A549 (cell line): ENCODE data around the gene TNFRSF19.

Experiments
- MAFK ChIP-seq: fragments of 450-650 bp; IDR thresholded peaks from 2 replicates; pipeline ENCODE4 v1.6.1; 2014; ENCODE audit not compliant: partially characterized antibody
- POLR2A ChIP-seq: IDR thresholded peaks from 2 replicates; pipeline ENCODE4 v1.6.1; 2012; ENCODE audit warnings: mild to moderate bottlenecking, low read length
- ZC3H11A ChIP-seq: fragments of 450-650 bp; IDR thresholded peaks from 2 replicates; pipeline ENCODE4 v1.6.1; 2014; ENCODE audit warnings: antibody characterized with exemption, mild to moderate bottlenecking
- ZSCAN20 ChIP-seq: fragments of 250-450 bp; sonication (Bioruptor Pico); IDR thresholded peaks from 2 replicates; pipeline ENCODE4 v1.8.0; 2022; ENCODE audit warnings: mild to moderate bottlenecking, moderate library complexity
- TF ChIP-seq, protein P1 (sequence below): fragments of >200 bp; sonication (Bioruptor Twin); formaldehyde crosslinking; IDR thresholded peaks from 3 replicates; pipeline ENCODE4 v1.5.1; 2016
- TF ChIP-seq, protein P2 (sequence below): fragments of 150-350 bp; IDR thresholded peaks from 2 replicates; pipeline ENCODE4 v1.6.1; 2014; ENCODE audit warnings: low read depth, mild to moderate bottlenecking, low read length
- TF ChIP-seq, protein P3 (sequence below): IDR thresholded peaks from 2 replicates; pipeline ENCODE4 v1.6.1; 2012

DNA sequence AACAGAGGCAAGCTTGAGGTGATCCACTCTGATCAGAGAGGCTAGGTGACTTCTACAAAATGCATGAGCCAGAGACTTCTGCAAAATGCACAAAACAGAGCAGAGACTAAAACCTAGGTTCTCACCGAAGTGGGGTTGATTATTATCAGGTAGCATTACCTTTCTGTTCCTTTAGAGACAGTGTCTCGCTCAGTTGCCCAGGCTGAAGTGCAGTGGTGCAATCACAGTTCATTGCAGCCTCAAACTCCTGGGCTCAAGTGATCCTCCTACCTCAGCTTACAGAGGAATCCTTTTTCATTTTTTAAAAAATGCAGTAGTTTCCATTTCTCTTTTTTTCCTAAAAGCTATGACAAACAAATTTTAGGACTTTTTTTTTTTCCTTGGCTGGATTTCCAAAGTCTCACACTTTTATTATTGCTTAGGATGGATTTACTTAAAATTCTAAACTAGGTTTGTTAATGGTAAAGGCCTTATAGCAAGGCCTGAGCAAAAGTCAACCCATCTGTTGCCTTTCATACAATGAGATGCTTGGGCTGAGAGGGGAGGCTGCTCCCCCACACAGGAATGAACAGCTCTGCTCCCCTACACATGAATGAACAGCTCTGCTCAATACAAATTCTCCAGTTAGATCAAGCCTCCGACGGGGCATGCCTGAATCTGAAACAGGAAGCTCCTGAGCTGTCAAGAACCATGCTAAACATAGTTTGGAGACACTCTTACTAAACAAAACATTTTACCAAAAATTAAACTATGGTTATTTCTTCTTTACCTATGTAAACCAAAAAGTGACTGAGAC lies 18.8 kb upstream of the TNFRSF19 start:
- TF ChIP-seq, protein P1, sequence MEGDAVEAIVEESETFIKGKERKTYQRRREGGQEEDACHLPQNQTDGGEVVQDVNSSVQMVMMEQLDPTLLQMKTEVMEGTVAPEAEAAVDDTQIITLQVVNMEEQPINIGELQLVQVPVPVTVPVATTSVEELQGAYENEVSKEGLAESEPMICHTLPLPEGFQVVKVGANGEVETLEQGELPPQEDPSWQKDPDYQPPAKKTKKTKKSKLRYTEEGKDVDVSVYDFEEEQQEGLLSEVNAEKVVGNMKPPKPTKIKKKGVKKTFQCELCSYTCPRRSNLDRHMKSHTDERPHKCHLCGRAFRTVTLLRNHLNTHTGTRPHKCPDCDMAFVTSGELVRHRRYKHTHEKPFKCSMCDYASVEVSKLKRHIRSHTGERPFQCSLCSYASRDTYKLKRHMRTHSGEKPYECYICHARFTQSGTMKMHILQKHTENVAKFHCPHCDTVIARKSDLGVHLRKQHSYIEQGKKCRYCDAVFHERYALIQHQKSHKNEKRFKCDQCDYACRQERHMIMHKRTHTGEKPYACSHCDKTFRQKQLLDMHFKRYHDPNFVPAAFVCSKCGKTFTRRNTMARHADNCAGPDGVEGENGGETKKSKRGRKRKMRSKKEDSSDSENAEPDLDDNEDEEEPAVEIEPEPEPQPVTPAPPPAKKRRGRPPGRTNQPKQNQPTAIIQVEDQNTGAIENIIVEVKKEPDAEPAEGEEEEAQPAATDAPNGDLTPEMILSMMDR = no peak
- no peak for TF ChIP-seq POLR2A
- no peak for TF ChIP-seq ZSCAN20 (CRISPR knock-in tag)
- no peak for TF ChIP-seq ZC3H11A
- TF ChIP-seq, protein P2, sequence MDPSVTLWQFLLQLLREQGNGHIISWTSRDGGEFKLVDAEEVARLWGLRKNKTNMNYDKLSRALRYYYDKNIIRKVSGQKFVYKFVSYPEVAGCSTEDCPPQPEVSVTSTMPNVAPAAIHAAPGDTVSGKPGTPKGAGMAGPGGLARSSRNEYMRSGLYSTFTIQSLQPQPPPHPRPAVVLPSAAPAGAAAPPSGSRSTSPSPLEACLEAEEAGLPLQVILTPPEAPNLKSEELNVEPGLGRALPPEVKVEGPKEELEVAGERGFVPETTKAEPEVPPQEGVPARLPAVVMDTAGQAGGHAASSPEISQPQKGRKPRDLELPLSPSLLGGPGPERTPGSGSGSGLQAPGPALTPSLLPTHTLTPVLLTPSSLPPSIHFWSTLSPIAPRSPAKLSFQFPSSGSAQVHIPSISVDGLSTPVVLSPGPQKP = no peak
- no peak for TF ChIP-seq MAFK
- TF ChIP-seq, protein P3, sequence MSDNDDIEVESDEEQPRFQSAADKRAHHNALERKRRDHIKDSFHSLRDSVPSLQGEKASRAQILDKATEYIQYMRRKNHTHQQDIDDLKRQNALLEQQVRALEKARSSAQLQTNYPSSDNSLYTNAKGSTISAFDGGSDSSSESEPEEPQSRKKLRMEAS = no peak
